ENCODE results near the gene GRIK3.

- no peak for TF ChIP-seq POLR2A (IDR thresholded peaks at IDR 0.05; ENCODE audit: low read length)
- TF ChIP-seq GATA1 (IDR thresholded peaks at IDR 0.05; ENCODE audit: low read depth, low read length) = no peak
Measured at GRCh38 chr1:36843027-36843426, 191.3 kb downstream of the GRIK3 start.
